SU-DHL-6 (cell line): ENCODE data around the gene SPA17.

Experiments
- H2AFZ ChIP-seq: fragments of 200-600 bp; sonication (generic); 2 replicates; pipeline ENCODE4 v1.6.1; 2014; ENCODE audit warnings: low read depth, mild to moderate bottlenecking, moderate library complexity, mixed read lengths, antibody characterized with exemption, low read length; ENCODE audit not compliant: severe bottlenecking
- H3F3A ChIP-seq: fragments of 200-600 bp; shearing (Covaris generic); 2 replicates; pipeline ENCODE4 v1.6.0; 2016; ENCODE audit warnings: antibody characterized with exemption, mild to moderate bottlenecking; ENCODE audit not compliant: insufficient read depth
- H3K27ac ChIP-seq: fragments of 200-600 bp; sonication (generic); 2 replicates; pipeline ENCODE4 v1.5.1; 2016; ENCODE audit warnings: low read depth, mild to moderate bottlenecking, low read length, moderate library complexity, mixed read lengths
- H3K27me3 ChIP-seq: fragments of 200-600 bp; sonication (generic), shearing (Covaris generic); 2 replicates; pipeline ENCODE4 v1.6.0; 2014; ENCODE audit warnings: mild to moderate bottlenecking, low read length
- H3K36me3 ChIP-seq: fragments of 200-600 bp; sonication (generic); 2 replicates; pipeline ENCODE4 v1.6.1; 2014; ENCODE audit warnings: mild to moderate bottlenecking, low read length, mixed read lengths
- H3K4me2 ChIP-seq: fragments of 300-600, 200-600 bp; shearing (Covaris generic), sonication (generic); 2 replicates; pipeline ENCODE4 v1.6.0; 2014; ENCODE audit warnings: low read length, low read depth, mild to moderate bottlenecking; ENCODE audit not compliant: poor library complexity, severe bottlenecking
- H3K4me3 ChIP-seq: fragments of 200-600 bp; sonication (generic); 2 replicates; pipeline ENCODE4 v1.5.1; 2014; ENCODE audit warnings: antibody characterized with exemption, low read length, mild to moderate bottlenecking, mixed read lengths; ENCODE audit not compliant: insufficient read depth, poor library complexity, severe bottlenecking
- H3K79me2 ChIP-seq: fragments of 200-600 bp; sonication (generic); 2 replicates; pipeline ENCODE4 v1.6.1; 2014; ENCODE audit warnings: mild to moderate bottlenecking, low read length, moderate library complexity; ENCODE audit not compliant: insufficient read depth
- H3K9ac ChIP-seq: fragments of 200-600 bp; sonication (generic); 2 replicates; pipeline ENCODE4 v1.7.0; 2014; ENCODE audit warnings: mild to moderate bottlenecking, low read length
- H3K9me2 ChIP-seq: fragments of 200-600 bp; sonication (generic); replicated peaks from 2 replicates; pipeline ENCODE4 v1.6.1; 2014; ENCODE audit warnings: low read length; ENCODE audit not compliant: insufficient read depth
- H3K9me3 ChIP-seq: fragments of 200-600 bp; sonication (generic); 2 replicates; pipeline ENCODE4 v1.6.1; 2014; ENCODE audit warnings: low read length, mixed read lengths; ENCODE audit not compliant: insufficient read depth
- H4K20me1 ChIP-seq: fragments of 200-600 bp; sonication (generic); 2 replicates; pipeline ENCODE4 v1.6.1; 2014; ENCODE audit warnings: low read depth, mild to moderate bottlenecking, antibody characterized with exemption, low read length, moderate library complexity, mixed read lengths
- CTCF ChIP-seq: fragments of 200-600 bp; sonication (generic); IDR thresholded peaks from one replicate; pipeline ENCODE4 v1.5.1; 2017; ENCODE audit warnings: antibody characterized with exemption, mild to moderate bottlenecking, low read length, moderate library complexity; ENCODE audit not compliant: insufficient read depth, poor library complexity, severe bottlenecking
- EZH2phosphoT487 ChIP-seq: fragments of 200-600 bp; sonication (generic), shearing (Covaris generic); conservative IDR thresholded peaks from 2 replicates; pipeline ENCODE4 v1.6.1; 2018; ENCODE audit warnings: mild to moderate bottlenecking, antibody characterized with exemption, low read length, moderate library complexity, mixed read lengths

Gene SPA17

DNA sequence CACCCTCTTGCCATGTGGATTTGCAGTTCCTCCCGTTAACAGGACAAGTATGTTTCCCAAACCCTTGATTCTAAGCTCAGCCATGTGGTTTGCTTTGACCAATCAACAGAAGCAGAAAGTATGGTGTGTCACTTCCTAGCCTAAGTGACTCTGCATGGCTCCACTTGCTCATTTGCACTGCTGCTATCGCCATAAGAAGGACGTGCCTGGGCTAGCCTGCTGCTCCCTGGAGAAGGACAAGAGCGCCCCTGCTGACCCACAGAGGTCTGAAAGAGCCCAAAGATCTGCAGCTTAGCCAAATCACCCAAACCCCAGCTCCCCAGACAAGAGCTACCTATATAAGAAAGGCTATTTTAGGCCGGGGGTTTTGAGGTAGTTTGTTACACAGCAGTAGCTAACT, 33.0 kb upstream of the SPA17 start:
- Histone ChIP-seq H3K27me3 (no peaks in the 10 kb centered on the region), H4K20me1 (no peaks in the 10 kb centered on the region), H3K36me3 (no peaks in the 10 kb centered on the region), H3K9ac (no peak overlapping the region), H3K4me3 (no peak overlapping the region), H3K79me2 (no peaks in the 10 kb centered on the region), H3K9me3 (no peaks in the 10 kb centered on the region), H3K4me2 (no peak overlapping the region), H3F3A (no peaks in the 10 kb centered on the region), H2AFZ (no peak overlapping the region), H3K9me2 (no peaks in the 10 kb centered on the region), H3K27ac (no peak overlapping the region)
- TF ChIP-seq CTCF = no peak

- Histone ChIP-seq H4K20me1 (no peaks in the 10 kb centered on the region), H3K79me2 (no peaks in the 10 kb centered on the region), H3K27ac (no peak overlapping the region), H3K4me3 (no peak overlapping the region), H3K9me2 (no peaks in the 10 kb centered on the region), H3F3A (no peaks in the 10 kb centered on the region), H2AFZ (no peak overlapping the region), H3K9ac (no peak overlapping the region), H3K4me2 (no peak overlapping the region), H3K36me3 (no peaks in the 10 kb centered on the region), H3K27me3 (no peaks in the 10 kb centered on the region), H3K9me3 (no peaks in the 10 kb centered on the region)
- TF ChIP-seq CTCF = no peak
- no peak for TF ChIP-seq EZH2phosphoT487
Measured at GRCh38 chr11:124642628-124643027, 31.1 kb upstream of the SPA17 start.

- Histone ChIP-seq H3K9ac (no peak overlapping the region), H3K79me2 (no peaks in the 10 kb centered on the region), H3K4me3 (no peak overlapping the region), H3K4me2 (no peak overlapping the region), H3K36me3 (no peaks in the 10 kb centered on the region), H3K9me2 (no peaks in the 10 kb centered on the region), H4K20me1 (no peaks in the 10 kb centered on the region), H3K27ac (no peak overlapping the region), H3F3A (no peaks in the 10 kb centered on the region), H3K27me3 (no peaks in the 10 kb centered on the region), H2AFZ (no peak overlapping the region), H3K9me3 (no peaks in the 10 kb centered on the region)
- TF ChIP-seq CTCF = no peak
- no peak for TF ChIP-seq EZH2phosphoT487
Measured at GRCh38 chr11:124643042-124643604, 30.6 kb upstream of the SPA17 start.
